Measurements from ENCODE around the gene FILIP1L. TPM values are rescaled to one million over a fixed set of nuclear protein-coding genes. Genes with fewer than 3 reads are reported as not detected.

FILIP1L gene
- polyA plus RNA-seq, 1 of the 3 experiments (the other 2 are of a cell fraction), result 26.8 TPM

DNA sequence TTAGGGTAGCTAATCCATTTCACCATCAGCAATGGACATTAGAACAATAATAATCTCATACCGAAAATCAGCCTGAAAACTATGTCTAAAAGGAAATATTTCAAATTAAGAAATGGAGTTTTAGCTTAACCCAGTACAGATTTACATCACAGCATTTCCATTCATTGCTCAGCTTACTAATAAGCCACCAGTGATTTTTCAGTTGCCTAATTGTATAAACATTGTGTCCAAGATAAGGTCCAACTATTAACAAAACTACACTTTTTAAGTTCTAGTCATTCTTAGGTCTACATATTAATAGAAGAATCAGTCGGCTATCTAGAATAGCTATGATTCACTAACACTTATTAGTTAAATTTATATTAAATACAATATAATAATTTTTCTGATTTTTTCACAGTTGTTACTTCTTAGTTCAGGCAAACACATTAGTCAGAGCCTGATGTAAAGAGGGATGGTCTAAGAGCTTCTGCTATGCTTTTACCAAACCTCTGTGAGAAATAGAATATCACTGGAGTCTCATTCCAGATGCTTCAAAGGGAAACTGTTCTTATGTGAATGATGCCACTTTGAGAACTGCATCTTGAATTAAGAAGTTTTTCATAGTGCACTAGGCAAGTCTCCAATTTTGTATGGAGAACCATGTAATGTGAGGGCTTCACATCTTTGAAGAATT lies 222.6 kb downstream of the FILIP1L start:
- H3K9me3 ChIP-seq, result no peaks in the 10 kb centered on the region
- H3K4me2 ChIP-seq, result no peak overlapping the region
- H3K9me2 ChIP-seq, result no peaks in the 10 kb centered on the region
- no peak for DNase-seq
- H3K36me3 ChIP-seq (replicated peaks in 1 of 2; ENCODE audit: control insufficient read depth in 1 of 2, insufficient read depth in 2 of 2, low read length in 1 of 2), result no peaks in the 10 kb centered on the region
- WGBS (ENCODE audit: low lambda C conversion rate), result 96% methylated on average over 2 of the region's 2 CpGs
- TF ChIP-seq MEF2A (IDR thresholded peaks at IDR 0.05; ENCODE audit: borderline replicate concordance, low read depth) (no peak), GATA2 (CRISPR knock-in tag; IDR thresholded peaks at IDR 0.05) (no peak), SMC3 (IDR thresholded peaks at IDR 0.05; ENCODE audit: low read depth, low read length) (no peak)
- POLR2A ChIA-PET, result no interaction called here
- H2AFZ ChIP-seq (ENCODE audit: low read depth), result no peak overlapping the region
- H3K79me2 ChIP-seq (ENCODE audit: insufficient read depth), result no peaks in the 10 kb centered on the region
- H3K4me1 ChIP-seq (ENCODE audit: control insufficient read depth in 1 of 2, insufficient read depth in 2 of 2, low read depth in 1 of 2, low read length in 1 of 2), result peaks cover 0 to 13% of the 10 kb centered on the region in 2 experiments; a peak in 2 of 4 replicates
- no peak overlapping the region for H3K9ac ChIP-seq
- peaks cover 16% of the 10 kb centered on the region for H3F3A ChIP-seq (replicated peaks; ENCODE audit: insufficient read depth)
- H3K27me3 ChIP-seq (ENCODE audit: insufficient read depth), result no peaks in the 10 kb centered on the region
- H3K27ac ChIP-seq (ENCODE audit: low read depth in 2 of 2, low read length in 1 of 2), result no peak overlapping the region
- H3K4me3 ChIP-seq (ENCODE audit: low read depth in 2 of 2, low read length in 1 of 2), result no peak overlapping the region
- no peaks in the 10 kb centered on the region for H4K20me1 ChIP-seq (ENCODE audit: insufficient read depth)
- CTCF ChIA-PET, result interaction anchor here (0.9 to 1.3 kb wide), 4 partner anchors 19 to 49 kb away, joined by 3 to 4 read pairs (median 3); no protein-coding TSS in a partner anchor

DNA sequence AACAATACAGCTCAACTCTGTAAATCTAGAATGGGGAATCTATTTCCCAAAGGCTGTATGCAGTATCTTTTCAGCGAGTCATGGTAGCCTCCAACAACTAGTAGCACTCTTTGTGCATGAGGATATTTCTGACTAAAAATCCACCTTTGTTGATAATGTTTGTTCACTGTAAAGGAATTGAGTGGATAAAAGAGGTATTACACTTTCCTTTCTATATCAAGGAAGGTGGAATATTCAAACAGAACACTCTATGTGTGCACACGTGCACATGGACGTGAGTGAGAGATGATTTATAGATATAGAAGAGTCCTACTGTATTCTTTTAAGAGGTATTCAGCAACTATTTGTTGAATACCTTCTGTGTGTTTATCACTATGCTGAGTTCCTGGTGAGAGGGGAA lies 228.4 kb downstream of the FILIP1L start:
- TF ChIP-seq RFX5 (IDR thresholded peaks at IDR 0.05; ENCODE audit: low read length) (no peak), FOSL2 (IDR thresholded peaks at IDR 0.05; ENCODE audit: borderline replicate concordance, low read depth) (no peak)
- TF ChIP-seq, protein P1, sequence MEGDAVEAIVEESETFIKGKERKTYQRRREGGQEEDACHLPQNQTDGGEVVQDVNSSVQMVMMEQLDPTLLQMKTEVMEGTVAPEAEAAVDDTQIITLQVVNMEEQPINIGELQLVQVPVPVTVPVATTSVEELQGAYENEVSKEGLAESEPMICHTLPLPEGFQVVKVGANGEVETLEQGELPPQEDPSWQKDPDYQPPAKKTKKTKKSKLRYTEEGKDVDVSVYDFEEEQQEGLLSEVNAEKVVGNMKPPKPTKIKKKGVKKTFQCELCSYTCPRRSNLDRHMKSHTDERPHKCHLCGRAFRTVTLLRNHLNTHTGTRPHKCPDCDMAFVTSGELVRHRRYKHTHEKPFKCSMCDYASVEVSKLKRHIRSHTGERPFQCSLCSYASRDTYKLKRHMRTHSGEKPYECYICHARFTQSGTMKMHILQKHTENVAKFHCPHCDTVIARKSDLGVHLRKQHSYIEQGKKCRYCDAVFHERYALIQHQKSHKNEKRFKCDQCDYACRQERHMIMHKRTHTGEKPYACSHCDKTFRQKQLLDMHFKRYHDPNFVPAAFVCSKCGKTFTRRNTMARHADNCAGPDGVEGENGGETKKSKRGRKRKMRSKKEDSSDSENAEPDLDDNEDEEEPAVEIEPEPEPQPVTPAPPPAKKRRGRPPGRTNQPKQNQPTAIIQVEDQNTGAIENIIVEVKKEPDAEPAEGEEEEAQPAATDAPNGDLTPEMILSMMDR (IDR thresholded peaks at IDR 0.05), result peak; percentile 10; the same call in 1 of the 2 replicates
- no peak overlapping the region for H3K9ac ChIP-seq
- POLR2A ChIA-PET, result no interaction called here
- H3K79me2 ChIP-seq (ENCODE audit: insufficient read depth), result no peaks in the 10 kb centered on the region
- peaks cover 4% of the 10 kb centered on the region for H3F3A ChIP-seq (replicated peaks; ENCODE audit: insufficient read depth)
- no peak overlapping the region for H3K4me2 ChIP-seq
- no peaks in the 10 kb centered on the region for H4K20me1 ChIP-seq (ENCODE audit: insufficient read depth)
- H3K27me3 ChIP-seq (ENCODE audit: insufficient read depth), result no peaks in the 10 kb centered on the region
- no peak for DNase-seq
- 93% methylated on average over 3 of the region's 3 CpGs for WGBS (ENCODE audit: low lambda C conversion rate)
- no peak overlapping the region for H2AFZ ChIP-seq (ENCODE audit: low read depth)
- no peak overlapping the region for H3K27ac ChIP-seq (ENCODE audit: low read depth in 2 of 2, low read length in 1 of 2)
- CTCF ChIA-PET, result no interaction called here
- H3K9me2 ChIP-seq, result no peaks in the 10 kb centered on the region
- H3K4me1 ChIP-seq (ENCODE audit: control insufficient read depth in 1 of 2, insufficient read depth in 2 of 2, low read depth in 1 of 2, low read length in 1 of 2), result no peaks in the 10 kb centered on the region; a peak in 2 of 4 replicates
- H3K4me3 ChIP-seq (ENCODE audit: low read depth in 2 of 2, low read length in 1 of 2), result no peak overlapping the region
- no peaks in the 10 kb centered on the region for H3K9me3 ChIP-seq
- H3K36me3 ChIP-seq (replicated peaks in 1 of 2; ENCODE audit: control insufficient read depth in 1 of 2, insufficient read depth in 2 of 2, low read length in 1 of 2), result no peaks in the 10 kb centered on the region

DNA sequence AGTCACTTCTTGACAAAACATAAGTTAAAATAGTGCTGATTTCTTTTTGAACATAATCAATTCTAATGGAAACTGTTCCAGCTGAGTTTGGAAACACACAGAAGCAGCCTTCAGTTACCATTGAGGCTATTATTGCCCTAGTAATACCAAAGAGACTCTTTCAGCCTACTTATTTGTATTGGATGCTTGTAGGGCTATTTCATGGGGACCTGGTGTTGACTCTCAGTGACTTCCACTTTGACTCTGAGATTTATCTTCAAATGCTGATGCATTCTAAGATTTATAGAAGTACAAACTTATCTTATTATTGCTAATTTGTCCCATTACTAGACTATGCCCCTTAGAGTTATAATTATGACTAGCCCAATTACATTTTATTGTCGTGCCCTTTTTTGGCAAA lies 229.2 kb downstream of the FILIP1L start:
- Histone ChIP-seq H3K36me3 (replicated peaks in 1 of 2; ENCODE audit: control insufficient read depth in 1 of 2, insufficient read depth in 2 of 2, low read length in 1 of 2) (no peaks in the 10 kb centered on the region), H4K20me1 (ENCODE audit: insufficient read depth) (no peaks in the 10 kb centered on the region), H3K27ac (ENCODE audit: low read depth in 2 of 2, low read length in 1 of 2) (no peak overlapping the region), H3K4me2 (no peak overlapping the region), H3F3A (replicated peaks; ENCODE audit: insufficient read depth) (peaks cover 3% of the 10 kb centered on the region), H3K27me3 (ENCODE audit: insufficient read depth) (no peaks in the 10 kb centered on the region), H3K79me2 (ENCODE audit: insufficient read depth) (no peaks in the 10 kb centered on the region), H2AFZ (ENCODE audit: low read depth) (no peak overlapping the region), H3K4me1 (ENCODE audit: control insufficient read depth in 1 of 2, insufficient read depth in 2 of 2, low read depth in 1 of 2, low read length in 1 of 2) (no peaks in the 10 kb centered on the region; a peak in 2 of 4 replicates), H3K9me2 (no peaks in the 10 kb centered on the region), H3K4me3 (ENCODE audit: low read depth in 2 of 2, low read length in 1 of 2) (no peak overlapping the region), H3K9ac (no peak overlapping the region), H3K9me3 (no peaks in the 10 kb centered on the region)
- ChIA-PET CTCF (interaction anchor here (0.9 kb wide), 1 partner anchor 36 kb away, joined by 3 read pairs; no protein-coding TSS in a partner anchor), POLR2A (no interaction called here)
- 95% methylated on average over 1 of the region's 1 CpG for WGBS (ENCODE audit: low lambda C conversion rate)
- DNase-seq, result no peak
- no peak for TF ChIP-seq MEF2A (IDR thresholded peaks at IDR 0.05; ENCODE audit: borderline replicate concordance, low read depth)
- TF ChIP-seq SIN3A (IDR thresholded peaks at IDR 0.05; ENCODE audit: borderline replicate concordance, low read depth, low read length), result no peak
- no peak for TF ChIP-seq JUND (IDR thresholded peaks at IDR 0.05)
- TF ChIP-seq, protein P2, sequence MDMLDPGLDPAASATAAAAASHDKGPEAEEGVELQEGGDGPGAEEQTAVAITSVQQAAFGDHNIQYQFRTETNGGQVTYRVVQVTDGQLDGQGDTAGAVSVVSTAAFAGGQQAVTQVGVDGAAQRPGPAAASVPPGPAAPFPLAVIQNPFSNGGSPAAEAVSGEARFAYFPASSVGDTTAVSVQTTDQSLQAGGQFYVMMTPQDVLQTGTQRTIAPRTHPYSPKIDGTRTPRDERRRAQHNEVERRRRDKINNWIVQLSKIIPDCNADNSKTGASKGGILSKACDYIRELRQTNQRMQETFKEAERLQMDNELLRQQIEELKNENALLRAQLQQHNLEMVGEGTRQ (IDR thresholded peaks at IDR 0.05; ENCODE audit: borderline replicate concordance, low read depth, low read length), result no peak
- TF ChIP-seq GATA2 (CRISPR knock-in tag; IDR thresholded peaks at IDR 0.05), result no peak
- TF ChIP-seq RXRA (IDR thresholded peaks at IDR 0.05; ENCODE audit: borderline replicate concordance, low read depth), result no peak
- no peak for TF ChIP-seq MXI1 (IDR thresholded peaks at IDR 0.05; ENCODE audit: low read depth, low read length)
- TF ChIP-seq POLR2AphosphoS5 (IDR thresholded peaks at IDR 0.05; ENCODE audit: low read depth, low read length), result no peak
- no peak for TF ChIP-seq SMC3 (IDR thresholded peaks at IDR 0.05; ENCODE audit: low read depth, low read length)
- TF ChIP-seq, protein P3, sequence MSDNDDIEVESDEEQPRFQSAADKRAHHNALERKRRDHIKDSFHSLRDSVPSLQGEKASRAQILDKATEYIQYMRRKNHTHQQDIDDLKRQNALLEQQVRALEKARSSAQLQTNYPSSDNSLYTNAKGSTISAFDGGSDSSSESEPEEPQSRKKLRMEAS (IDR thresholded peaks at IDR 0.05; ENCODE audit: low read depth), result no peak
- TF ChIP-seq, protein P4, sequence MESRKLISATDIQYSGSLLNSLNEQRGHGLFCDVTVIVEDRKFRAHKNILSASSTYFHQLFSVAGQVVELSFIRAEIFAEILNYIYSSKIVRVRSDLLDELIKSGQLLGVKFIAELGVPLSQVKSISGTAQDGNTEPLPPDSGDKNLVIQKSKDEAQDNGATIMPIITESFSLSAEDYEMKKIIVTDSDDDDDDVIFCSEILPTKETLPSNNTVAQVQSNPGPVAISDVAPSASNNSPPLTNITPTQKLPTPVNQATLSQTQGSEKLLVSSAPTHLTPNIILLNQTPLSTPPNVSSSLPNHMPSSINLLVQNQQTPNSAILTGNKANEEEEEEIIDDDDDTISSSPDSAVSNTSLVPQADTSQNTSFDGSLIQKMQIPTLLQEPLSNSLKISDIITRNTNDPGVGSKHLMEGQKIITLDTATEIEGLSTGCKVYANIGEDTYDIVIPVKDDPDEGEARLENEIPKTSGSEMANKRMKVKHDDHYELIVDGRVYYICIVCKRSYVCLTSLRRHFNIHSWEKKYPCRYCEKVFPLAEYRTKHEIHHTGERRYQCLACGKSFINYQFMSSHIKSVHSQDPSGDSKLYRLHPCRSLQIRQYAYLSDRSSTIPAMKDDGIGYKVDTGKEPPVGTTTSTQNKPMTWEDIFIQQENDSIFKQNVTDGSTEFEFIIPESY (IDR thresholded peaks at IDR 0.05; ENCODE audit: borderline replicate concordance, low read depth), result no peak

All from SK-N-SH (cell line).